Measurements from ENCODE around the gene DNAI2.

The DNAI2 gene

DNA sequence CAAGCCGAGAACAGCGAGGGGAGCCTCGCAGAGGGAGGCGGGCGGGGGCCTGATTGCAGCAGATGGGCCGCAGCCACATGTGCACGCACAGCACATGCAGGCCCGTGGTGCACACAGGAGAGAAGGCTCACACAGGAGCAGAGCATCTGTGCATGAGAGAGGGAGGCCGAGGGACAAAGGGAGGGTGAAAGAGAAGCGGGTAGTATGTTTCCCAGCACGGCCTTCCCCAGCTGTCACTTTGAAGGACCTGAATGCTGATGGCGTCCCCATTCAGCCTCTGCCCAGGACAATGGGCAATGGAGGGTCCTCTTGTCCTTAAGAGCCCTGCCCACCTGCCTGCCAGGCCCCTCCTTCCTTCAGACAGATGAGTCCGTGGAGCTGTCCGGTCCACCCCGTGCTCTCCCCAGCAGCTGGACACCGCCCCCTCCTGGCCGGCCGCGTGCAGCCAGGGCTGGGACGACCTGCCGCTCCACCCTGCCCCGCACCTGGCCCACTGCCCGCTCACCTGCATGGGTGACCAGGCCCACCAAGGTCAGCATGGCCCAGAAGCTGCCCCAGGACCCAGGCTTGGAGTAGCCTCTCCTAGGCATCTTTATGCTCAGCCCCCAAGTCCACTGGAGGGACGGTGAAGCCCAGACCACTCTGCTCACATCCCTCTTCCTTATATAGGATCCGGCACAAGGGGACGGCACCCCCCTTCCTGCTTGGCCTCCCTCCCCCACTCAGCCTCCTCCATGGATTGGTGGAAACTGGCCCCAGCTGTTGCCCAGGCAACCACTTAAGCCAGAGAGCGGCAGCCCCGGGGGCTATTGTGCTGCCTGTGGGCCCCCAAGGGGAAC lies 87.4 kb downstream of the DNAI2 start, which contains the start of gene BTBD17:
TSS of gene BTBD17 (minus strand) at position 639 of the 839 bp plus-strand sequence. CDS start at position 590, 49 bp downstream.
- TF ChIP-seq, protein P1, sequence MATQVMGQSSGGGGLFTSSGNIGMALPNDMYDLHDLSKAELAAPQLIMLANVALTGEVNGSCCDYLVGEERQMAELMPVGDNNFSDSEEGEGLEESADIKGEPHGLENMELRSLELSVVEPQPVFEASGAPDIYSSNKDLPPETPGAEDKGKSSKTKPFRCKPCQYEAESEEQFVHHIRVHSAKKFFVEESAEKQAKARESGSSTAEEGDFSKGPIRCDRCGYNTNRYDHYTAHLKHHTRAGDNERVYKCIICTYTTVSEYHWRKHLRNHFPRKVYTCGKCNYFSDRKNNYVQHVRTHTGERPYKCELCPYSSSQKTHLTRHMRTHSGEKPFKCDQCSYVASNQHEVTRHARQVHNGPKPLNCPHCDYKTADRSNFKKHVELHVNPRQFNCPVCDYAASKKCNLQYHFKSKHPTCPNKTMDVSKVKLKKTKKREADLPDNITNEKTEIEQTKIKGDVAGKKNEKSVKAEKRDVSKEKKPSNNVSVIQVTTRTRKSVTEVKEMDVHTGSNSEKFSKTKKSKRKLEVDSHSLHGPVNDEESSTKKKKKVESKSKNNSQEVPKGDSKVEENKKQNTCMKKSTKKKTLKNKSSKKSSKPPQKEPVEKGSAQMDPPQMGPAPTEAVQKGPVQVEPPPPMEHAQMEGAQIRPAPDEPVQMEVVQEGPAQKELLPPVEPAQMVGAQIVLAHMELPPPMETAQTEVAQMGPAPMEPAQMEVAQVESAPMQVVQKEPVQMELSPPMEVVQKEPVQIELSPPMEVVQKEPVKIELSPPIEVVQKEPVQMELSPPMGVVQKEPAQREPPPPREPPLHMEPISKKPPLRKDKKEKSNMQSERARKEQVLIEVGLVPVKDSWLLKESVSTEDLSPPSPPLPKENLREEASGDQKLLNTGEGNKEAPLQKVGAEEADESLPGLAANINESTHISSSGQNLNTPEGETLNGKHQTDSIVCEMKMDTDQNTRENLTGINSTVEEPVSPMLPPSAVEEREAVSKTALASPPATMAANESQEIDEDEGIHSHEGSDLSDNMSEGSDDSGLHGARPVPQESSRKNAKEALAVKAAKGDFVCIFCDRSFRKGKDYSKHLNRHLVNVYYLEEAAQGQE (IDR thresholded peaks at IDR 0.05; ENCODE audit: insufficient read depth in 1 of 2, low read depth in 2 of 2, low read length in 2 of 2): peak in 1 of 2 experiments; percentile 62; a peak in 1 of 4 replicates
- peak; percentile 27 for TF ChIP-seq FOXP2 (optimal IDR thresholded peaks at IDR 0.05; ENCODE audit: borderline replicate concordance, extremely low read depth, extremely low read length, insufficient read depth)
- no peak for TF ChIP-seq POLR2AphosphoS5 (IDR thresholded peaks at IDR 0.05; ENCODE audit: low read depth, low read length)
- no peak for TF ChIP-seq TAF1 (IDR thresholded peaks at IDR 0.05; ENCODE audit: borderline replicate concordance, insufficient read depth, low read length)
- no peak for TF ChIP-seq SIN3A (IDR thresholded peaks at IDR 0.05; ENCODE audit: borderline replicate concordance, insufficient read depth, low read length)

DNA sequence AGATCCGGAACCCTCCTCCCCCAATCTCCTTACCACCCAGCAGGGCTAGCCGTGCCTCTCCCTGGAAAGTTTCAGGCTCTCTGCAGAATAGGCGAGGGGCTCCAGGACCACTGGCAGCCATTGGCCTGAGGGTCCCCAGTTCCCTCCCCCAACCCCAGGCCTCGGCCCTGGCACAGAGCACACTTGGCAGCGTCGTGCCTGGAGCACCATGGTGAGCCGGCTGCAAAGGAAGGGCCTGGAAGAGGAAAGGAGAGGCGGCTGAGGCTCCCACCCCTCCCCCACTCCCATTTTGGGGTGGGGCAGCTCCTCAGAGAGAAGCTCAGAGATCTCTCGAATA lies 88.0 kb downstream of the DNAI2 start:
- no peak for TF ChIP-seq TAF1 (IDR thresholded peaks at IDR 0.05; ENCODE audit: borderline replicate concordance, insufficient read depth, low read length)
- TF ChIP-seq FOXP2 (optimal IDR thresholded peaks at IDR 0.05; ENCODE audit: borderline replicate concordance, extremely low read depth, extremely low read length, insufficient read depth): no peak
- TF ChIP-seq, protein P1 (IDR thresholded peaks at IDR 0.05; ENCODE audit: insufficient read depth in 1 of 2, low read depth in 2 of 2, low read length in 2 of 2): no peak
- no peak for TF ChIP-seq SIN3A (IDR thresholded peaks at IDR 0.05; ENCODE audit: borderline replicate concordance, insufficient read depth, low read length)
- no peak for TF ChIP-seq POLR2AphosphoS5 (IDR thresholded peaks at IDR 0.05; ENCODE audit: low read depth, low read length)

DNA sequence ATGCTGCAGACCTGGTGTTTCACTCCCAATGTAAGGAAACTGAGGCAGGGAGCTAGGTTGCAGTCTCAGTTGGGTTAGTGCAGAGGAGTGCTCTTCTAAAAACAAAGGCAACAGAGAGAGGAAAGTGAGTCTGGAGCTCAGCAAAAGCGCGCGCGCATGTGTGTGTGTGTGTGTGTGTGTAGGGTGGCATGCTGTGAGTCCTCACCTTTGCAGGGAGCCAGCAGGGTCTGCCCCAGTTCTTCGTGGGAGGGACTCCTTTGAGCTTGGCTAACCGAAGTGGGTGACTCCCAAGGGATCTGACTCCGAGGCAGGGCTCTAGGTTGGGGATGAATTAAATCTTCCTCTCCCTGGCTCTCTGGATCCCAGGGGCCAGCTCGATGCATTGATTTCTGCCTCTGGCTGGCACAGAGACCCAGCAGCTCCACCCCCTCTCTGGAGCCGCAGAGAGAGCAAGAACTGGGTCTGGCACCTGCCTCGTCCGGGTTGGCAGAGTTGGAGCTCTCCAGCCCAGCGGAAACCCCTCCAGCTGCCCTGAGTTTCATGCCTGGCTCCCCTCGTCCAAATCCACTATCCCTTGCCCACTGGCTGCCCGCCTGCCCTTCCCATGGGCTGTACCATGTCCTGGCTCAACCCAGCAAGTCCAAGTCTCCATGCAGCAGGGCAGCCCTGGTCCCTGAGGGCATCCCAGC lies 88.9 kb downstream of the DNAI2 start:
- no peak for TF ChIP-seq TAF1 (IDR thresholded peaks at IDR 0.05; ENCODE audit: borderline replicate concordance, insufficient read depth, low read length)
- no peak for TF ChIP-seq FOXP2 (optimal IDR thresholded peaks at IDR 0.05; ENCODE audit: borderline replicate concordance, extremely low read depth, extremely low read length, insufficient read depth)
- TF ChIP-seq POLR2AphosphoS5 (IDR thresholded peaks at IDR 0.05; ENCODE audit: low read depth, low read length): no peak
- TF ChIP-seq SIN3A (IDR thresholded peaks at IDR 0.05; ENCODE audit: borderline replicate concordance, insufficient read depth, low read length): no peak
- TF ChIP-seq, protein P1 (IDR thresholded peaks at IDR 0.05; ENCODE audit: insufficient read depth in 1 of 2, low read depth in 2 of 2, low read length in 2 of 2): no peak

All from PFSK-1 (cell line).